ENCODE data around the gene SLC35F3. TPM values are rescaled to one million over a fixed set of nuclear protein-coding genes. Genes with fewer than 3 reads are reported as not detected.

SLC35F3 gene
- total RNA-seq, 1 experiment from 2014 or later: 19.1 TPM

DNA sequence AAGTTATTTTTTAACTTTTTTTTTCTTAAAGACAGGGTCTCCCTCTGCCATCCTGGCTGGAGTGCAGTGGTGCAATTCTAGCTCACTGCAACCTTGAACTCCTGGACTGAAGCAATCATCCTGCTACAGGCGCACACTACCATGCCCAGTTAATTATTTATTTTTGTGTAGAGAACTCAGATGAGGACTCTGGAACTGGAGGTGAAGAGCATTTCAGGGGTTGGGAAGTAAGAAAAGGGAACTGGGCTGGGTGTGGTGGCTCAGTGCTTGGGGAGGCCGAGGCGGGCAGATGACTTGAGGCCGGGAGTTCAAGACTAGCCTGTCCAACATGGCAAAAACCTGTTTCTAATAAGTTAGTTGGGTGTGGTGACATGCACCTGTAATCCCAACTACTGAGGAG, 28.9 kb downstream of the SLC35F3 start:
- DNase-seq (ENCODE audit: low read depth, low spot score) (no peak), ATAC-seq (no peak)
- Histone ChIP-seq H3K27ac (ENCODE audit: low read length) (no peak overlapping the region), H3K4me1 (ENCODE audit: control insufficient read depth, insufficient read depth, low read length) (no peaks in the 10 kb centered on the region), H3K9me3 (ENCODE audit: control insufficient read depth, insufficient read depth, low read depth, low read length) (peaks cover 3% of the 10 kb centered on the region; the same call in 1 of the 2 replicates), H3K36me3 (ENCODE audit: control insufficient read depth, insufficient read depth, low read length) (no peaks in the 10 kb centered on the region; the same call in 1 of the 2 replicates), H3K27me3 (ENCODE audit: control insufficient read depth, insufficient read depth, low read length) (no peaks in the 10 kb centered on the region), H3K4me3 (ENCODE audit: low read depth in 2 of 2, low read length in 2 of 2) (no peak overlapping the region)
- intact Hi-C loops (cut with micrococcal nuclease; ENCODE audit: unreplicated experiment): no loop called here
- BruUV-seq (replicated peaks): no TSS peak
- in situ Hi-C loops (cut with HindIII; ENCODE audit: low pct_unique_long_range_greater_than_20kb, low sequenced_read_pairs): no loop called here
- ChIA-PET POLR2A (no interaction called here), CTCF (no interaction called here)
- TF ChIP-seq, protein P1, sequence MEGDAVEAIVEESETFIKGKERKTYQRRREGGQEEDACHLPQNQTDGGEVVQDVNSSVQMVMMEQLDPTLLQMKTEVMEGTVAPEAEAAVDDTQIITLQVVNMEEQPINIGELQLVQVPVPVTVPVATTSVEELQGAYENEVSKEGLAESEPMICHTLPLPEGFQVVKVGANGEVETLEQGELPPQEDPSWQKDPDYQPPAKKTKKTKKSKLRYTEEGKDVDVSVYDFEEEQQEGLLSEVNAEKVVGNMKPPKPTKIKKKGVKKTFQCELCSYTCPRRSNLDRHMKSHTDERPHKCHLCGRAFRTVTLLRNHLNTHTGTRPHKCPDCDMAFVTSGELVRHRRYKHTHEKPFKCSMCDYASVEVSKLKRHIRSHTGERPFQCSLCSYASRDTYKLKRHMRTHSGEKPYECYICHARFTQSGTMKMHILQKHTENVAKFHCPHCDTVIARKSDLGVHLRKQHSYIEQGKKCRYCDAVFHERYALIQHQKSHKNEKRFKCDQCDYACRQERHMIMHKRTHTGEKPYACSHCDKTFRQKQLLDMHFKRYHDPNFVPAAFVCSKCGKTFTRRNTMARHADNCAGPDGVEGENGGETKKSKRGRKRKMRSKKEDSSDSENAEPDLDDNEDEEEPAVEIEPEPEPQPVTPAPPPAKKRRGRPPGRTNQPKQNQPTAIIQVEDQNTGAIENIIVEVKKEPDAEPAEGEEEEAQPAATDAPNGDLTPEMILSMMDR (IDR thresholded peaks at IDR 0.05): no peak
- TF ChIP-seq POLR2AphosphoS5 (IDR thresholded peaks at IDR 0.05; ENCODE audit: low read depth, low read length) (no peak), TCF7L2 (IDR thresholded peaks at IDR 0.05; ENCODE audit: low read depth, low read length) (no peak), SIN3A (IDR thresholded peaks at IDR 0.05; ENCODE audit: borderline replicate concordance, insufficient read depth, low read depth, low read length) (no peak)
- TF ChIP-seq, protein P2, sequence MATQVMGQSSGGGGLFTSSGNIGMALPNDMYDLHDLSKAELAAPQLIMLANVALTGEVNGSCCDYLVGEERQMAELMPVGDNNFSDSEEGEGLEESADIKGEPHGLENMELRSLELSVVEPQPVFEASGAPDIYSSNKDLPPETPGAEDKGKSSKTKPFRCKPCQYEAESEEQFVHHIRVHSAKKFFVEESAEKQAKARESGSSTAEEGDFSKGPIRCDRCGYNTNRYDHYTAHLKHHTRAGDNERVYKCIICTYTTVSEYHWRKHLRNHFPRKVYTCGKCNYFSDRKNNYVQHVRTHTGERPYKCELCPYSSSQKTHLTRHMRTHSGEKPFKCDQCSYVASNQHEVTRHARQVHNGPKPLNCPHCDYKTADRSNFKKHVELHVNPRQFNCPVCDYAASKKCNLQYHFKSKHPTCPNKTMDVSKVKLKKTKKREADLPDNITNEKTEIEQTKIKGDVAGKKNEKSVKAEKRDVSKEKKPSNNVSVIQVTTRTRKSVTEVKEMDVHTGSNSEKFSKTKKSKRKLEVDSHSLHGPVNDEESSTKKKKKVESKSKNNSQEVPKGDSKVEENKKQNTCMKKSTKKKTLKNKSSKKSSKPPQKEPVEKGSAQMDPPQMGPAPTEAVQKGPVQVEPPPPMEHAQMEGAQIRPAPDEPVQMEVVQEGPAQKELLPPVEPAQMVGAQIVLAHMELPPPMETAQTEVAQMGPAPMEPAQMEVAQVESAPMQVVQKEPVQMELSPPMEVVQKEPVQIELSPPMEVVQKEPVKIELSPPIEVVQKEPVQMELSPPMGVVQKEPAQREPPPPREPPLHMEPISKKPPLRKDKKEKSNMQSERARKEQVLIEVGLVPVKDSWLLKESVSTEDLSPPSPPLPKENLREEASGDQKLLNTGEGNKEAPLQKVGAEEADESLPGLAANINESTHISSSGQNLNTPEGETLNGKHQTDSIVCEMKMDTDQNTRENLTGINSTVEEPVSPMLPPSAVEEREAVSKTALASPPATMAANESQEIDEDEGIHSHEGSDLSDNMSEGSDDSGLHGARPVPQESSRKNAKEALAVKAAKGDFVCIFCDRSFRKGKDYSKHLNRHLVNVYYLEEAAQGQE (IDR thresholded peaks at IDR 0.05; ENCODE audit: insufficient read depth in 1 of 2, low read depth in 2 of 2, low read length in 1 of 2): no peak

DNA sequence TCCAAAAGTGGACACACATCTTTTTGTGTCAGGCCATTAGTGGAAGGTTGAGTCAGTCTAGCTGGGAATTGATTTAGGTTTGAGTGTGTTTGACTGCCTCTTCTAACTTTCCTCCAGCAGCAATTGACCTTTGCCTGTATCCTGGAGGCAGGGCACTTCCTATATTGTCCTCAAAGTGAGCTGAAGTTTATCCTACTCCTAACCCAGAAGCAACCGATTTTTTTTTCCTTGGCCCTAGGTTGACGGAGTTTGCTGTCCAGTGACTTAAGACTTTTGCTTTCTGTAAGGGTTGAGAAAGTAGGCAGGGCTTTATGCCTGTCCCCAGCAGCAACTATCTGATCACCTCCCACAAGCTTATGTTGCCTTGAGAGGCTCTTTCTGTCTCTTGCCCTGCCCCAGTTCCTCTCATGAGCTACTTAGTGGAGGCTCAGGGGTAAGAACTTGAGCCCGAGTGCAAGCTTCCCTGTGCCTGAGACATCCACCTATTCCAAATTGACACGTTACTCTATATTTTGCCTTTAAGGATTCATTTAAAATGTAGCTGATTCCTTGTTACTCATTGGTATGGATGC, 30.9 kb downstream of the SLC35F3 start:
- ATAC-seq (no peak), DNase-seq (ENCODE audit: low read depth, low spot score) (no peak)
- intact Hi-C loops (cut with micrococcal nuclease; ENCODE audit: unreplicated experiment) (no loop called here), in situ Hi-C loops (cut with HindIII; ENCODE audit: low pct_unique_long_range_greater_than_20kb, low sequenced_read_pairs) (no loop called here)
- CTCF ChIA-PET: no interaction called here
- Histone ChIP-seq H3K36me3 (ENCODE audit: control insufficient read depth, insufficient read depth, low read length) (no peaks in the 10 kb centered on the region; the same call in 1 of the 2 replicates), H3K9me3 (ENCODE audit: control insufficient read depth, insufficient read depth, low read depth, low read length) (no peaks in the 10 kb centered on the region), H3K27me3 (ENCODE audit: control insufficient read depth, insufficient read depth, low read length) (no peaks in the 10 kb centered on the region), H3K4me1 (ENCODE audit: control insufficient read depth, insufficient read depth, low read length) (no peaks in the 10 kb centered on the region), H3K4me3 (ENCODE audit: low read depth in 2 of 2, low read length in 2 of 2) (no peak overlapping the region), H3K27ac (ENCODE audit: low read length) (no peak overlapping the region)
- BruUV-seq (replicated peaks): no TSS peak
- TF ChIP-seq TCF7L2 (IDR thresholded peaks at IDR 0.05; ENCODE audit: low read depth, low read length) (no peak), POLR2AphosphoS5 (IDR thresholded peaks at IDR 0.05; ENCODE audit: low read depth, low read length) (no peak), SIN3A (IDR thresholded peaks at IDR 0.05; ENCODE audit: borderline replicate concordance, insufficient read depth, low read depth, low read length) (no peak)
- TF ChIP-seq, protein P2 (IDR thresholded peaks at IDR 0.05; ENCODE audit: insufficient read depth in 1 of 2, low read depth in 2 of 2, low read length in 1 of 2): no peak
- TF ChIP-seq, protein P1 (IDR thresholded peaks at IDR 0.05): no peak
- POLR2A ChIA-PET: interaction anchor here (0.6 kb wide), 1 partner anchor 26 kb away, joined by 4 read pairs; no protein-coding TSS in a partner anchor
